IMR-90 (cell line): ENCODE data around the gene ZNF701.
"Not testable (repeated sequence)": the region's sequence is repeated elsewhere in the genome, so short reads cannot be mapped to it uniquely, and the experiment has no call there.

Experiments
- POLR2A ChIP-seq: IDR thresholded peaks from 2 replicates; pipeline ENCODE4 v1.6.1; 2012; ENCODE audit warnings: mild to moderate bottlenecking, low read depth, low read length
- TF ChIP-seq, protein P1 (sequence below): conservative IDR thresholded peaks from 2 replicates; pipeline ENCODE4 v1.5.1; 2012; ENCODE audit warnings: mild to moderate bottlenecking, low read depth, low read length, improper control_type of control experiment

DNA sequence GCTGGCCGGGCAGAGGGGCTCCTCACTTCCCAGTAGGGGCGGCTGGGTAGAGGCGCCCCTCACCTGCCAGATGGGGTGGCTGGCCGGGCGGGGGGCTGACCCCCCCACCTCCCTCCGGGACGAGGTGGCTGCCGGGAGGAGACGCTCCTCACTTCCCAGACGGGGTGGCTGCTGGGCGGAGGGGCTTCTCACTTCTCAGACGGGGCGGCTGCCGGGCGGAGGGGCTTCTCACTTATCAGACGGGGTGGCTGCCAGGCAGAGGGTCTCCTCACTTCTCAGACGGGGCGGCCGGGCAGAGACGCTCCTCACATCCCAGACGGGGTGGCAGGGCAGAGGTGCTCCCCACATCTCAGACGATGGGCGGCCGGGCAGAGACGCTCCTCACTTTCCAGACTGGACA, 23.4 kb downstream of the ZNF701 start:
- TF ChIP-seq, protein P1, sequence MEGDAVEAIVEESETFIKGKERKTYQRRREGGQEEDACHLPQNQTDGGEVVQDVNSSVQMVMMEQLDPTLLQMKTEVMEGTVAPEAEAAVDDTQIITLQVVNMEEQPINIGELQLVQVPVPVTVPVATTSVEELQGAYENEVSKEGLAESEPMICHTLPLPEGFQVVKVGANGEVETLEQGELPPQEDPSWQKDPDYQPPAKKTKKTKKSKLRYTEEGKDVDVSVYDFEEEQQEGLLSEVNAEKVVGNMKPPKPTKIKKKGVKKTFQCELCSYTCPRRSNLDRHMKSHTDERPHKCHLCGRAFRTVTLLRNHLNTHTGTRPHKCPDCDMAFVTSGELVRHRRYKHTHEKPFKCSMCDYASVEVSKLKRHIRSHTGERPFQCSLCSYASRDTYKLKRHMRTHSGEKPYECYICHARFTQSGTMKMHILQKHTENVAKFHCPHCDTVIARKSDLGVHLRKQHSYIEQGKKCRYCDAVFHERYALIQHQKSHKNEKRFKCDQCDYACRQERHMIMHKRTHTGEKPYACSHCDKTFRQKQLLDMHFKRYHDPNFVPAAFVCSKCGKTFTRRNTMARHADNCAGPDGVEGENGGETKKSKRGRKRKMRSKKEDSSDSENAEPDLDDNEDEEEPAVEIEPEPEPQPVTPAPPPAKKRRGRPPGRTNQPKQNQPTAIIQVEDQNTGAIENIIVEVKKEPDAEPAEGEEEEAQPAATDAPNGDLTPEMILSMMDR, result not testable (repeated sequence)
- not testable (repeated sequence) for TF ChIP-seq POLR2A
